ENCODE data around the gene SNED1.
A peak's percentile ranks its signal among the peaks of the same experiment; 100 is the strongest.

SNED1 gene

GRCh38 chr2:240954436-240955305, 43.7 kb upstream of the SNED1 start:
- peaks cover 0 to 45% (median 0%) of the 10 kb centered on the region in 3 experiments for H3K27me3 ChIP-seq (ENCODE audit: control insufficient read depth in 3 of 3, insufficient read depth in 3 of 3, low read depth in 1 of 3, low read length in 3 of 3)
- H3K36me3 ChIP-seq (replicated peaks in 1 of 2; ENCODE audit: control insufficient read depth in 2 of 2, insufficient read depth in 2 of 2, low read length in 2 of 2): no peaks in the 10 kb centered on the region
- no peak overlapping the region for H3K27ac ChIP-seq (replicated peaks; ENCODE audit: low read length)
- H2AFZ ChIP-seq (ENCODE audit: low read length): no peak overlapping the region
- H3K4me1 ChIP-seq (ENCODE audit: control insufficient read depth in 2 of 2, insufficient read depth in 1 of 2, low read depth in 1 of 2, low read length in 2 of 2): peaks cover 2 to 6% of the 10 kb centered on the region in 2 donors
- no peak overlapping the region for H2BK5ac ChIP-seq (ENCODE audit: low read length)
- H3K18ac ChIP-seq (ENCODE audit: low read length): peak overlapping the region; percentile 59
- no peak overlapping the region for H4K91ac ChIP-seq (ENCODE audit: low read depth, low read length, poor library complexity)
- H2BK120ac ChIP-seq (ENCODE audit: low read depth, low read length): no peak overlapping the region
- H3K4me2 ChIP-seq (ENCODE audit: insufficient read depth, low read length, poor library complexity, severe bottlenecking): no peak overlapping the region
- no peak overlapping the region for H3K23ac ChIP-seq (ENCODE audit: low read depth, low read length, poor library complexity)
- H2BK15ac ChIP-seq (ENCODE audit: low read length): peak overlapping the region; percentile 74
- DNase-seq (ENCODE audit: low spot score): no peak
- H2AK5ac ChIP-seq (ENCODE audit: low read depth, low read length): peak overlapping the region; percentile 54
- WGBS, 2 donors (ENCODE audit: extremely low coverage in 2 of 2, insufficient read length in 2 of 2, insufficient replicate concordance in 1 of 2): no CpG with 5 or more reads among the region's 15 CpGs
- H2BK12ac ChIP-seq (ENCODE audit: low read length): no peak overlapping the region
- H3K79me1 ChIP-seq (ENCODE audit: low read depth, low read length): no peaks in the 10 kb centered on the region
- H3K9ac ChIP-seq (ENCODE audit: low read depth, low read length, poor library complexity): no peak overlapping the region
- no peak overlapping the region for H3K4me3 ChIP-seq (ENCODE audit: low read length in 2 of 2)
- no peak overlapping the region for H3K4ac ChIP-seq (ENCODE audit: low read length)
- no peak overlapping the region for H4K8ac ChIP-seq (ENCODE audit: low read depth, low read length)
- H3K14ac ChIP-seq (ENCODE audit: low read length): peak overlapping the region; percentile 82
- peaks cover 0 to 3% of the 10 kb centered on the region in 2 donors for H3K9me3 ChIP-seq (replicated peaks in 1 of 2; ENCODE audit: control insufficient read depth in 2 of 2, insufficient read depth in 1 of 2, low read depth in 1 of 2, low read length in 2 of 2)

DNA sequence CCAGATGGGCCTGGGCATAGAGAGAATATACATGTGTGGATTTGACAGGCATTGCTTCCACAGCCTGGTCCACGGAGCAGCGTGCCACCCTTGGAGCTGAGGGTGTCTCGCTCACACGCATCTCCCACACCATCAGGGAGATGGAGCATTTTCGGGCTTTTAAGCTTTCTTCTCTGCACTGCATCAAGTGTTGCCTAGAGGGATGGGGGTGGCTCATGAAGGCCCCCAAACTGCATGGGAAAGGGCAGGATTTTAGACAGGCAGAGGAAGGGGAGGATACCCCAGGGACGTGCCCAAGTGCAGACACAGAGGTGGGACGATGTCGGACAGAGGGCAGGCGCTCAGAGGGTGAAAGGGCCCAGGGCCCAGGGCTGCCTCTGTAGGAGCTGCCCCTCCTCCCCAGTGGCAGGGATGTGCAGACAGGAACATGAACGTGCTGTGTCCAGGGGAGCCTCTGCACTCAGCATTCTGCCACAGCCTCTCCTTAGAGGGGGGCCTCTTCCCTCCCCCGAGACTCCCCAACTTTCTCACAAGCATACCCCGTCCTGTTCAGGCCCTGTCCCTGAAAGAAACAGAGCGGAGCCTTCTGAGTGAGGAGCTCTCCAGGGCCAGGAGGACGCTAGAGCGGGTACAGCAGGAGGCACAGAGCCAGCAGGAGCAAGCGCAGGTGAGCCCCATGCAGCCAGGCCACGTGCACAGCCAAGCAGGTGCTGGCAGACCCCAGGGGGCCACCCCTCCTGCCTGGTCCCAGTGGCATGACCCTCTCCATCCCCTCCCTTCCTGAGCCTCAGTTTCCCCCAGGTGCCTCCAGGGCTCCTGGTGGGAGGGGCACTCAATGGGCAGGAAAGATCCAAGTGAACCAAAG, 42.9 kb upstream of the SNED1 start:
- Histone ChIP-seq H4K91ac (ENCODE audit: low read depth, low read length, poor library complexity) (no peak overlapping the region), H3K79me1 (ENCODE audit: low read depth, low read length) (no peaks in the 10 kb centered on the region), H3K18ac (ENCODE audit: low read length) (peak overlapping the region; percentile 59), H3K9me3 (replicated peaks in 1 of 2; ENCODE audit: control insufficient read depth in 2 of 2, insufficient read depth in 1 of 2, low read depth in 1 of 2, low read length in 2 of 2) (peaks cover 0 to 3% of the 10 kb centered on the region in 2 donors), H4K8ac (ENCODE audit: low read depth, low read length) (no peak overlapping the region), H3K27ac (replicated peaks; ENCODE audit: low read length) (no peak overlapping the region), H3K4me1 (ENCODE audit: control insufficient read depth in 2 of 2, insufficient read depth in 1 of 2, low read depth in 1 of 2, low read length in 2 of 2) (peaks cover 8 to 9% of the 10 kb centered on the region in 2 donors), H2AFZ (ENCODE audit: low read length) (no peak overlapping the region), H2BK15ac (ENCODE audit: low read length) (no peak overlapping the region), H3K4me2 (ENCODE audit: insufficient read depth, low read length, poor library complexity, severe bottlenecking) (no peak overlapping the region), H3K9ac (ENCODE audit: low read depth, low read length, poor library complexity) (peak overlapping the region; percentile 22), H3K23ac (ENCODE audit: low read depth, low read length, poor library complexity) (no peak overlapping the region), H3K4ac (ENCODE audit: low read length) (no peak overlapping the region), H3K14ac (ENCODE audit: low read length) (peak overlapping the region; percentile 14), H2AK5ac (ENCODE audit: low read depth, low read length) (peak overlapping the region; percentile 3), H3K27me3 (ENCODE audit: control insufficient read depth in 3 of 3, insufficient read depth in 3 of 3, low read depth in 1 of 3, low read length in 3 of 3) (peaks cover 0 to 49% (median 0%) of the 10 kb centered on the region in 3 experiments), H2BK120ac (ENCODE audit: low read depth, low read length) (no peak overlapping the region), H3K4me3 (ENCODE audit: low read length in 2 of 2) (no peak overlapping the region), H2BK12ac (ENCODE audit: low read length) (no peak overlapping the region), H2BK5ac (ENCODE audit: low read length) (no peak overlapping the region), H3K36me3 (replicated peaks in 1 of 2; ENCODE audit: control insufficient read depth in 2 of 2, insufficient read depth in 2 of 2, low read length in 2 of 2) (no peaks in the 10 kb centered on the region)
- WGBS, 2 donors (ENCODE audit: extremely low coverage in 2 of 2, insufficient read length in 2 of 2, insufficient replicate concordance in 1 of 2): no CpG with 5 or more reads among the region's 17 CpGs
- no peak for DNase-seq (ENCODE audit: low spot score)

DNA sequence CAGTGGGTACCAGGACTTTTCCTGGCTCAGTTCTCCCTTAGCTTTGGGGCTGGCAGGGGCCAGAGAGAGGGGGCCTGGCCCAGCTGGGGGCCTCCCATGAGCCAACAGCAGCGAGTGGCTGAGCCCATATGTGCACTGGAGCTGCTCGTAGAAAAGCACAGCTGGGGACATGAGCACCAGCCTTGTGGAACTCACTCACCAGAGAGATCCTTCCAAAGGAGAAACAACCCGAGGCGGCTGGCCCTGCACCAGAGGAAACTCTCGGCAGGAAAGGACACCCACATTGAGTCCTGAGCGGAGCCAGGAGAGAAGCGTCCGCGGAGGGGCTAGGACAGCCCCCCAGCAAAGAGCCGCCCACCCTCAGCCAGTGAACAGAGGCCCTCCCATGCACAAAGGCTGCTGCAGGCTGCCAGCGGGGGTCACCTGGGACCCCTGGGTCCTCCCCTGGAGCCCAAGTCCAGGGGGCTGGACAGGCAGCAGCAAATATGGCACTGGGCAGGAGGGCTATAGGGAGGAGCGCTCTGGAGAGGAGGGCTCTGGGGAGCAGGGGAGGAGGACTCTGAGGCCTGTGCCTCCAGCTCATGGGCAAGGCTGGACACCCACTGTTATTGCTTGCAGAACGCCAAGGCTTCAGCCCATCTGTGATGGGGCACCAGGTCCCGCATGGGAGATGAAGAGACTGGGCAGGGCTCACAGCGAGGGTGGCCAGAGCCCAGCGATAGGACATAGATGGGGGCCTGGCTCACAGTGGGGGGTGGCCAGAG, 42.1 kb upstream of the SNED1 start:
- peaks cover 13 to 15% of the 10 kb centered on the region in 2 donors for H3K4me1 ChIP-seq (ENCODE audit: control insufficient read depth in 2 of 2, insufficient read depth in 1 of 2, low read depth in 1 of 2, low read length in 2 of 2)

More for the DNA sequence above, 42.1 kb upstream of the SNED1 start:
- Histone ChIP-seq H2BK12ac (ENCODE audit: low read length) (no peak overlapping the region), H2AFZ (ENCODE audit: low read length) (no peak overlapping the region), H3K36me3 (replicated peaks in 1 of 2; ENCODE audit: control insufficient read depth in 2 of 2, insufficient read depth in 2 of 2, low read length in 2 of 2) (no peaks in the 10 kb centered on the region), H3K23ac (ENCODE audit: low read depth, low read length, poor library complexity) (no peak overlapping the region), H2BK15ac (ENCODE audit: low read length) (no peak overlapping the region), H3K9me3 (replicated peaks in 1 of 2; ENCODE audit: control insufficient read depth in 2 of 2, insufficient read depth in 1 of 2, low read depth in 1 of 2, low read length in 2 of 2) (peaks cover 0 to 6% of the 10 kb centered on the region in 2 donors), H2AK5ac (ENCODE audit: low read depth, low read length) (peak overlapping the region; percentile 85), H4K91ac (ENCODE audit: low read depth, low read length, poor library complexity) (no peak overlapping the region), H3K9ac (ENCODE audit: low read depth, low read length, poor library complexity) (no peak overlapping the region), H3K4ac (ENCODE audit: low read length) (no peak overlapping the region), H3K27ac (replicated peaks; ENCODE audit: low read length) (no peak overlapping the region), H3K4me2 (ENCODE audit: insufficient read depth, low read length, poor library complexity, severe bottlenecking) (no peak overlapping the region), H3K14ac (ENCODE audit: low read length) (no peak overlapping the region), H2BK120ac (ENCODE audit: low read depth, low read length) (peak overlapping the region; percentile 28), H3K79me1 (ENCODE audit: low read depth, low read length) (no peaks in the 10 kb centered on the region), H3K4me3 (ENCODE audit: low read length in 2 of 2) (no peak overlapping the region), H3K18ac (ENCODE audit: low read length) (peak overlapping the region; percentile 68), H4K8ac (ENCODE audit: low read depth, low read length) (no peak overlapping the region), H2BK5ac (ENCODE audit: low read length) (no peak overlapping the region), H3K27me3 (ENCODE audit: control insufficient read depth in 3 of 3, insufficient read depth in 3 of 3, low read depth in 1 of 3, low read length in 3 of 3) (peaks cover 0 to 49% (median 0%) of the 10 kb centered on the region in 3 experiments)
- WGBS, 2 donors (ENCODE audit: extremely low coverage in 2 of 2, insufficient read length in 2 of 2, insufficient replicate concordance in 1 of 2): no CpG with 5 or more reads among the region's 16 CpGs
- DNase-seq (ENCODE audit: low spot score): no peak
